ENCODE measurements around the gene PFKL.

PFKL gene

GRCh38 chr21:44374601-44375280 is 74.9 kb downstream of the PFKL start:
- DNase-seq (ENCODE audit: extremely low read depth in 1 of 2, low read depth in 1 of 2) = no peak

GRCh38 chr21:44375281-44375651 is 75.4 kb downstream of the PFKL start:
- no peak for DNase-seq (ENCODE audit: extremely low read depth in 1 of 2, low read depth in 1 of 2)

DNA sequence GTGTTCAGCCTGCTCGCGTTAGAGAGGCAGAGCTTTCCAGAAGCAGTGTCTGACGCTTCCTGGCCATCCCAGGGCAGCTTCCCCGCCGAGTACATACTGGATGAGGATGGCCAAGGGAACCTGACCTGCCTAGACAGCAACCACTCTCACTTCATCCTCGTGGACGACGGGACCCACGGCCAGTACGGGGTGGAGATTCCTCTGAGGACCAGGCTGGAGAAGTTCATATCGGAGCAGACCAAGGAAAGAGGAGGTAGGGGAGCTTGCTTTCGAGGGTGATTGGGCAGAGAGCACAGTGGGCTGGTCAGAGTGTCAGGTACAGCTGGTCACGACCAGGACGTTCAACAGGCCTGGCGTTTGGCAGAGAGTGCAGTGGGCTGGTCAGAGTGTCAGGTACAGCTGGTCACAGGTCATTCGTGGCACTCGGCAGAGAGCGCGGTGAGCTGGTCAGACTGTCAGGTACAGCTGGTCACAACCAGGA is 75.9 kb downstream of the PFKL start:
- DNase-seq (ENCODE audit: extremely low read depth in 1 of 2, low read depth in 1 of 2) = no peak

GRCh38 chr21:44376606-44377005 is 76.8 kb downstream of the PFKL start:
- DNase-seq (ENCODE audit: extremely low read depth in 1 of 2, low read depth in 1 of 2) = no peak
